NB4 (cell line): ENCODE data around the gene SMIM23.
A peak's percentile ranks its signal among the peaks of the same experiment; 100 is the strongest.

Source experiments
- DNase-seq: peaks from one replicate; pipeline ENCODE4 v3.0.0; 2010; ENCODE audit warnings: low read depth
- H3K4me3 ChIP-seq: one replicate; pipeline ENCODE4 v1.5.1; 2011; ENCODE audit warnings: mild to moderate bottlenecking, low read depth, low read length, moderate library complexity
- CTCF ChIP-seq: IDR thresholded peaks from one replicate; pipeline ENCODE4 v1.5.1; 2012; ENCODE audit warnings: low read depth, low read length
- MAX ChIP-seq: IDR thresholded peaks from 2 replicates; pipeline ENCODE4 v1.6.1; 2011; ENCODE audit warnings: low read depth, low read length
- MYC ChIP-seq: IDR thresholded peaks from 2 replicates; pipeline ENCODE4 v1.6.1; 2011; ENCODE audit warnings: low read depth, low read length
- POLR2A ChIP-seq: IDR thresholded peaks from 2 replicates; pipeline ENCODE4 v1.6.1; 2011; ENCODE audit warnings: mild to moderate bottlenecking; ENCODE audit not compliant: insufficient read length; ENCODE audit errors: extremely low read depth

Gene SMIM23

GRCh38 chr5:171835066-171835465 lies 49.4 kb downstream of the SMIM23 start:
- TF ChIP-seq MAX (no peak), POLR2A (no peak), MYC (no peak), CTCF (no peak)
- no peak overlapping the region for H3K4me3 ChIP-seq
- no peak for DNase-seq

GRCh38 chr5:171837522-171837921 lies 51.9 kb downstream of the SMIM23 start:
- no peak for TF ChIP-seq CTCF
- TF ChIP-seq MAX, result no peak
- TF ChIP-seq MYC, result no peak
- no peak for TF ChIP-seq POLR2A
- DNase-seq, result no peak
- H3K4me3 ChIP-seq, result no peak overlapping the region

GRCh38 chr5:171838066-171838465 lies 52.4 kb downstream of the SMIM23 start:
- no peak overlapping the region for H3K4me3 ChIP-seq
- DNase-seq, result no peak
- TF ChIP-seq MAX (no peak), MYC (no peak), POLR2A (no peak), CTCF (no peak)

- peak; percentile 23 for DNase-seq
- no peak overlapping the region for H3K4me3 ChIP-seq
- no peak for TF ChIP-seq CTCF
- no peak for TF ChIP-seq POLR2A
- TF ChIP-seq MYC, result no peak
- no peak for TF ChIP-seq MAX
These were observed 53.5 kb downstream of the SMIM23 start for GRCh38 chr5:171839112-171839511.

GRCh38 chr5:171840066-171840465 lies 54.4 kb downstream of the SMIM23 start:
- peak; percentile 44 for DNase-seq
- TF ChIP-seq POLR2A, result no peak
- TF ChIP-seq MAX, result peak; percentile 21; the same call in 1 of the 2 replicates
- no peak overlapping the region for H3K4me3 ChIP-seq
